ENCODE measurements around the gene GABBR2.

GRCh38 chr9:98644011-98644410, 64.7 kb downstream of the GABBR2 start:
- TF ChIP-seq EZH2phosphoT487 (IDR thresholded peaks at IDR 0.05; ENCODE audit: low read length) (no peak), CTCF (IDR thresholded peaks at IDR 0.05; ENCODE audit: low read length) (no peak)

Data from MM.1S (cell line).